ENCODE results near the gene GALK2.

GRCh38 chr15:49137861-49138260 lies 32.2 kb upstream of the GALK2 start:
- TF ChIP-seq, protein P1, sequence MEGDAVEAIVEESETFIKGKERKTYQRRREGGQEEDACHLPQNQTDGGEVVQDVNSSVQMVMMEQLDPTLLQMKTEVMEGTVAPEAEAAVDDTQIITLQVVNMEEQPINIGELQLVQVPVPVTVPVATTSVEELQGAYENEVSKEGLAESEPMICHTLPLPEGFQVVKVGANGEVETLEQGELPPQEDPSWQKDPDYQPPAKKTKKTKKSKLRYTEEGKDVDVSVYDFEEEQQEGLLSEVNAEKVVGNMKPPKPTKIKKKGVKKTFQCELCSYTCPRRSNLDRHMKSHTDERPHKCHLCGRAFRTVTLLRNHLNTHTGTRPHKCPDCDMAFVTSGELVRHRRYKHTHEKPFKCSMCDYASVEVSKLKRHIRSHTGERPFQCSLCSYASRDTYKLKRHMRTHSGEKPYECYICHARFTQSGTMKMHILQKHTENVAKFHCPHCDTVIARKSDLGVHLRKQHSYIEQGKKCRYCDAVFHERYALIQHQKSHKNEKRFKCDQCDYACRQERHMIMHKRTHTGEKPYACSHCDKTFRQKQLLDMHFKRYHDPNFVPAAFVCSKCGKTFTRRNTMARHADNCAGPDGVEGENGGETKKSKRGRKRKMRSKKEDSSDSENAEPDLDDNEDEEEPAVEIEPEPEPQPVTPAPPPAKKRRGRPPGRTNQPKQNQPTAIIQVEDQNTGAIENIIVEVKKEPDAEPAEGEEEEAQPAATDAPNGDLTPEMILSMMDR (IDR thresholded peaks at IDR 0.05), result no peak
- no peak for TF ChIP-seq POLR2A (IDR thresholded peaks at IDR 0.05)

Data from right lobe of liver (tissue), 4 donors.